ENCODE results near the gene RAB11A. TPM values are rescaled to one million over a fixed set of nuclear protein-coding genes. Genes with fewer than 3 reads are reported as not detected.

The RAB11A gene
- total and polyA plus RNA-seq, 9 of the 15 experiments (the other 6 are each of a cell fraction or from before 2014, with no cell fraction given) = 129 to 369 (median 245) TPM

DNA sequence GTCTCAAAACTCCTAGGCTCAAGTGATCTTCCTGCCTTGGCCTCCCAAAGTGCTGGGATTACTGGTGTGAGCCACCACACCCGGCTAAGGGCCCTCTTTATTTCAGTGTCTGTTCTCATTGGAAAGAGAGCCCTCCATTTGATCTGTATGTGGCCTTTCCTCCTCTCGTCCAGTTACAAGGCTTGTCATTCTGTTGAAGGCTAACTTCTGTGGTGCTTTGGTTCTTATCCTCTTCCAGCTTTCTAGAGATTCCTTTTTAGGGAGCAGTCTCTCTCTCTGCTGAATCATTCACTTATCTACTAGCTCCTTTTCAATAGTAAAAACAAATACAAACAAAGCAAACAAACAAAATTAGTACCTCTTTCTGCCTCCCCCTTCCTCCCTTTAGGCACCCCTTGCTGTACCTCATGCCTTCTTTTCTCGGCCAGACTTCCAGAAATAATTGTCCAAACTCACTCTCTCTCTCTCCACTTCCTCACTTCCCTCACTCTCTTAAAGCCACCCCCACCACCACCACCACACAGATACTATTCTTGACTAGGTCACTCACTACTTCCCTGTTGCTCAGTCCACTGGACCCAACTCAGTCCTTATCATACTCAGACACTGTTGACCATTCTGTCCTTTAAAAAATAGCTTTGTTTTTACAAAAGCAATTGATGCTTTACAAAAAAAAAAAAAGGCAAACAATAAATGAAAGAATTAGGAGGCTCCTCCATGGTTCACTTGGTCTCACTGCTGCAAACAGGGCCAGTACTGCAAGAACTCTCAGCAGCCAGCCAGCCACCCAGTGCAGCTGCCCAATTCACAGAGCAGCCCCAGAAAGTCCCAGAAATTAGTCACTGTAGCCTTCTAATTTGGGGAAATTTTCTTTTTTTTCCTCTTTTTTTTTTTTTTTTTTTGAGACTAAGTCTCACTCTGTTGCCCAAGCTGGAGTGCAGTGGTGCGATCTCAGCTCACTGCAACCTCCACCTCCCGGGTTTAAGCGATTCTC lies 31.7 kb upstream of the RAB11A start (continued):
- TF ChIP-seq POLR2B (IDR thresholded peaks at IDR 0.05; ENCODE audit: low read depth, partially characterized antibody) (peak; percentile 66), ELF1 (tag; IDR thresholded peaks at IDR 0.05) (peak; percentile 71), GABPB2 (CRISPR knock-in tag; conservative IDR thresholded peaks at IDR 0.05) (no peak), KDM5B (IDR thresholded peaks at IDR 0.05; ENCODE audit: insufficient replicate concordance, low read depth, low read length) (no peak), BHLHE40 (IDR thresholded peaks at IDR 0.05; ENCODE audit: low read length) (no peak), EWSR1 (IDR thresholded peaks at IDR 0.05; ENCODE audit: borderline replicate concordance, low read depth, partially characterized antibody) (no peak), ZNF224 (CRISPR knock-in tag; IDR thresholded peaks at IDR 0.05) (no peak), CBFA2T3 (IDR thresholded peaks at IDR 0.05) (peak; percentile 71), PHTF2 (CRISPR knock-in tag; IDR thresholded peaks at IDR 0.05) (no peak), GTF2E2 (tag; IDR thresholded peaks at IDR 0.05) (peak; percentile 76; the same call in 1 of the 2 replicates)
- TF ChIP-seq, protein P1, sequence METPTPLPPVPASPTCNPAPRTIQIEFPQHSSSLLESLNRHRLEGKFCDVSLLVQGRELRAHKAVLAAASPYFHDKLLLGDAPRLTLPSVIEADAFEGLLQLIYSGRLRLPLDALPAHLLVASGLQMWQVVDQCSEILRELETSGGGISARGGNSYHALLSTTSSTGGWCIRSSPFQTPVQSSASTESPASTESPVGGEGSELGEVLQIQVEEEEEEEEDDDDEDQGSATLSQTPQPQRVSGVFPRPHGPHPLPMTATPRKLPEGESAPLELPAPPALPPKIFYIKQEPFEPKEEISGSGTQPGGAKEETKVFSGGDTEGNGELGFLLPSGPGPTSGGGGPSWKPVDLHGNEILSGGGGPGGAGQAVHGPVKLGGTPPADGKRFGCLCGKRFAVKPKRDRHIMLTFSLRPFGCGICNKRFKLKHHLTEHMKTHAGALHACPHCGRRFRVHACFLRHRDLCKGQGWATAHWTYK (CRISPR knock-in tag; IDR thresholded peaks at IDR 0.05) = no peak
- TF ChIP-seq, protein P2, sequence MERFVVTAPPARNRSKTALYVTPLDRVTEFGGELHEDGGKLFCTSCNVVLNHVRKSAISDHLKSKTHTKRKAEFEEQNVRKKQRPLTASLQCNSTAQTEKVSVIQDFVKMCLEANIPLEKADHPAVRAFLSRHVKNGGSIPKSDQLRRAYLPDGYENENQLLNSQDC (CRISPR knock-in tag; IDR thresholded peaks at IDR 0.05) = no peak
- TF ChIP-seq, protein P3, sequence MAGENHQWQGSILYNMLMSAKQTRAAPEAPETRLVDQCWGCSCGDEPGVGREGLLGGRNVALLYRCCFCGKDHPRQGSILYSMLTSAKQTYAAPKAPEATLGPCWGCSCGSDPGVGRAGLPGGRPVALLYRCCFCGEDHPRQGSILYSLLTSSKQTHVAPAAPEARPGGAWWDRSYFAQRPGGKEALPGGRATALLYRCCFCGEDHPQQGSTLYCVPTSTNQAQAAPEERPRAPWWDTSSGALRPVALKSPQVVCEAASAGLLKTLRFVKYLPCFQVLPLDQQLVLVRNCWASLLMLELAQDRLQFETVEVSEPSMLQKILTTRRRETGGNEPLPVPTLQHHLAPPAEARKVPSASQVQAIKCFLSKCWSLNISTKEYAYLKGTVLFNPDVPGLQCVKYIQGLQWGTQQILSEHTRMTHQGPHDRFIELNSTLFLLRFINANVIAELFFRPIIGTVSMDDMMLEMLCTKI (IDR thresholded peaks at IDR 0.05; ENCODE audit: partially characterized antibody) = no peak
- TF ChIP-seq, protein P4, sequence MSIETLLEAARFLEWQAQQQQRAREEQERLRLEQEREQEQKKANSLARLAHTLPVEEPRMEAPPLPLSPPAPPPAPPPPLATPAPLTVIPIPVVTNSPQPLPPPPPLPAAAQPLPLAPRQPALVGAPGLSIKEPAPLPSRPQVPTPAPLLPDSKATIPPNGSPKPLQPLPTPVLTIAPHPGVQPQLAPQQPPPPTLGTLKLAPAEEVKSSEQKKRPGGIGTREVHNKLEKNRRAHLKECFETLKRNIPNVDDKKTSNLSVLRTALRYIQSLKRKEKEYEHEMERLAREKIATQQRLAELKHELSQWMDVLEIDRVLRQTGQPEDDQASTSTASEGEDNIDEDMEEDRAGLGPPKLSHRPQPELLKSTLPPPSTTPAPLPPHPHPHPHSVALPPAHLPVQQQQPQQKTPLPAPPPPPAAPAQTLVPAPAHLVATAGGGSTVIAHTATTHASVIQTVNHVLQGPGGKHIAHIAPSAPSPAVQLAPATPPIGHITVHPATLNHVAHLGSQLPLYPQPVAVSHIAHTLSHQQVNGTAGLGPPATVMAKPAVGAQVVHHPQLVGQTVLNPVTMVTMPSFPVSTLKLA (conservative IDR thresholded peaks at IDR 0.05) = peak in 1 of 2 experiments; percentile 38; a peak in 2 of 4 replicates
- TF ChIP-seq, protein P5, sequence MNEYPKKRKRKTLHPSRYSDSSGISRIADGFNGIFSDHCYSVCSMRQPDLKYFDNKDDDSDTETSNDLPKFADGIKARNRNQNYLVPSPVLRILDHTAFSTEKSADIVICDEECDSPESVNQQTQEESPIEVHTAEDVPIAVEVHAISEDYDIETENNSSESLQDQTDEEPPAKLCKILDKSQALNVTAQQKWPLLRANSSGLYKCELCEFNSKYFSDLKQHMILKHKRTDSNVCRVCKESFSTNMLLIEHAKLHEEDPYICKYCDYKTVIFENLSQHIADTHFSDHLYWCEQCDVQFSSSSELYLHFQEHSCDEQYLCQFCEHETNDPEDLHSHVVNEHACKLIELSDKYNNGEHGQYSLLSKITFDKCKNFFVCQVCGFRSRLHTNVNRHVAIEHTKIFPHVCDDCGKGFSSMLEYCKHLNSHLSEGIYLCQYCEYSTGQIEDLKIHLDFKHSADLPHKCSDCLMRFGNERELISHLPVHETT (CRISPR knock-in tag; conservative IDR thresholded peaks at IDR 0.05 in 1 of 2, IDR thresholded peaks at IDR 0.05 in 1 of 2) = no peak; a peak in 2 of 4 replicates
- TF ChIP-seq, protein P6, sequence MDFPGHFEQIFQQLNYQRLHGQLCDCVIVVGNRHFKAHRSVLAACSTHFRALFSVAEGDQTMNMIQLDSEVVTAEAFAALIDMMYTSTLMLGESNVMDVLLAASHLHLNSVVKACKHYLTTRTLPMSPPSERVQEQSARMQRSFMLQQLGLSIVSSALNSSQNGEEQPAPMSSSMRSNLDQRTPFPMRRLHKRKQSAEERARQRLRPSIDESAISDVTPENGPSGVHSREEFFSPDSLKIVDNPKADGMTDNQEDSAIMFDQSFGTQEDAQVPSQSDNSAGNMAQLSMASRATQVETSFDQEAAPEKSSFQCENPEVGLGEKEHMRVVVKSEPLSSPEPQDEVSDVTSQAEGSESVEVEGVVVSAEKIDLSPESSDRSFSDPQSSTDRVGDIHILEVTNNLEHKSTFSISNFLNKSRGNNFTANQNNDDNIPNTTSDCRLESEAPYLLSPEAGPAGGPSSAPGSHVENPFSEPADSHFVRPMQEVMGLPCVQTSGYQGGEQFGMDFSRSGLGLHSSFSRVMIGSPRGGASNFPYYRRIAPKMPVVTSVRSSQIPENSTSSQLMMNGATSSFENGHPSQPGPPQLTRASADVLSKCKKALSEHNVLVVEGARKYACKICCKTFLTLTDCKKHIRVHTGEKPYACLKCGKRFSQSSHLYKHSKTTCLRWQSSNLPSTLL (IDR thresholded peaks at IDR 0.05) = no peak

Measured in K562 (cell line).